Measurements from ENCODE around the gene DLG2.

The DLG2 gene

DNA sequence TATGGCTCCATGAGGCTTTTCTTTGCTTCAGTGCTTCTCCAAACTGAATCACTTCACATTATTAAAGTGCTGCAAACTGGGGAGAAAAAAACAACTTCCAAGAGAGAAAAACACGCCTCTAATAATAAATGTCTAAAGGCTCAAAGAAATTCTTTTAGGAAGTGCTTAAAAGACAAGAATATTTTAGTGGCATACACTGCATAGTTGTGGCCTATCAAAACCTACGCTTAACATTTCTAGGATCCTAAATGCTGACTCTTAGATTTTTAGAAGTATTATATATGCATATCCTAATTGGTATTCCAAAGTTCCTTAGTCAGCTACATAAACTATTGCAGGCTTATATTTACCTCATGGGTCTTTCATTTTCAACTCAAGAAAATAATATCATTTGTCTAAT is 1462.0 kb downstream of the DLG2 start:
- TF ChIP-seq TAF1 (IDR thresholded peaks at IDR 0.05; ENCODE audit: low read depth, low read length) (no peak), POU2F2 (IDR thresholded peaks at IDR 0.05; ENCODE audit: low read depth, low read length) (no peak), POLR2AphosphoS5 (IDR thresholded peaks at IDR 0.05; ENCODE audit: low read depth, low read length) (no peak), POLR2A (IDR thresholded peaks at IDR 0.05; ENCODE audit: low read depth, low read length) (no peak), PAX5 (IDR thresholded peaks at IDR 0.05; ENCODE audit: insufficient read depth, low read length, severe bottlenecking) (no peak), SPI1 (IDR thresholded peaks at IDR 0.05; ENCODE audit: low read depth, low read length) (no peak)
- DNase-seq (ENCODE audit: insufficient read length, low spot score) (no peak), FAIRE-seq (no peak)

- TF ChIP-seq POLR2AphosphoS5 (IDR thresholded peaks at IDR 0.05; ENCODE audit: low read depth, low read length) = no peak
- TF ChIP-seq POLR2A (IDR thresholded peaks at IDR 0.05; ENCODE audit: low read depth, low read length) = no peak
- no peak for TF ChIP-seq PAX5 (IDR thresholded peaks at IDR 0.05; ENCODE audit: insufficient read depth, low read length, severe bottlenecking)
- TF ChIP-seq TAF1 (IDR thresholded peaks at IDR 0.05; ENCODE audit: low read depth, low read length) = no peak
- TF ChIP-seq SPI1 (IDR thresholded peaks at IDR 0.05; ENCODE audit: low read depth, low read length) = no peak
- TF ChIP-seq POU2F2 (IDR thresholded peaks at IDR 0.05; ENCODE audit: low read depth, low read length) = no peak
- DNase-seq (ENCODE audit: insufficient read length, low spot score) (no peak), FAIRE-seq (no peak)
Measured at GRCh38 chr11:84164728-84165127, 1462.4 kb downstream of the DLG2 start.

GRCh38 chr11:84163116-84163515 is 1464.0 kb downstream of the DLG2 start:
- TF ChIP-seq TAF1 (IDR thresholded peaks at IDR 0.05; ENCODE audit: low read depth, low read length) (no peak), POU2F2 (IDR thresholded peaks at IDR 0.05; ENCODE audit: low read depth, low read length) (no peak), POLR2A (IDR thresholded peaks at IDR 0.05; ENCODE audit: low read depth, low read length) (no peak), POLR2AphosphoS5 (IDR thresholded peaks at IDR 0.05; ENCODE audit: low read depth, low read length) (no peak), SPI1 (IDR thresholded peaks at IDR 0.05; ENCODE audit: low read depth, low read length) (no peak), PAX5 (IDR thresholded peaks at IDR 0.05; ENCODE audit: insufficient read depth, low read length, severe bottlenecking) (no peak)
- FAIRE-seq (no peak), DNase-seq (ENCODE audit: insufficient read length, low spot score) (no peak)

- DNase-seq (ENCODE audit: insufficient read length, low spot score) = no peak
- TF ChIP-seq POLR2A (IDR thresholded peaks at IDR 0.05; ENCODE audit: low read depth, low read length) = no peak
- no peak for TF ChIP-seq POU2F2 (IDR thresholded peaks at IDR 0.05; ENCODE audit: low read depth, low read length)
- TF ChIP-seq PAX5 (IDR thresholded peaks at IDR 0.05; ENCODE audit: insufficient read depth, low read length, severe bottlenecking) = no peak
- TF ChIP-seq POLR2AphosphoS5 (IDR thresholded peaks at IDR 0.05; ENCODE audit: low read depth, low read length) = no peak
- TF ChIP-seq SPI1 (IDR thresholded peaks at IDR 0.05; ENCODE audit: low read depth, low read length) = no peak
- no peak for TF ChIP-seq TAF1 (IDR thresholded peaks at IDR 0.05; ENCODE audit: low read depth, low read length)
- FAIRE-seq = no peak
Measured at GRCh38 chr11:84157639-84158038, 1469.5 kb downstream of the DLG2 start.

GRCh38 chr11:84146826-84147225 is 1480.3 kb downstream of the DLG2 start:
- no peak for DNase-seq (ENCODE audit: insufficient read length, low spot score)

GRCh38 chr11:84145616-84146185 is 1481.4 kb downstream of the DLG2 start:
- FAIRE-seq = no peak
- no peak for DNase-seq (ENCODE audit: insufficient read length, low spot score)
- TF ChIP-seq POLR2A (IDR thresholded peaks at IDR 0.05; ENCODE audit: low read depth, low read length) = no peak
- no peak for TF ChIP-seq POLR2AphosphoS5 (IDR thresholded peaks at IDR 0.05; ENCODE audit: low read depth, low read length)
- TF ChIP-seq PAX5 (IDR thresholded peaks at IDR 0.05; ENCODE audit: insufficient read depth, low read length, severe bottlenecking) = no peak
- no peak for TF ChIP-seq TAF1 (IDR thresholded peaks at IDR 0.05; ENCODE audit: low read depth, low read length)
- no peak for TF ChIP-seq POU2F2 (IDR thresholded peaks at IDR 0.05; ENCODE audit: low read depth, low read length)

More at GRCh38 chr11:84146826-84147225, 1480.3 kb downstream of the DLG2 start:
- FAIRE-seq = no peak
- no peak for TF ChIP-seq POLR2AphosphoS5 (IDR thresholded peaks at IDR 0.05; ENCODE audit: low read depth, low read length)
- no peak for TF ChIP-seq SPI1 (IDR thresholded peaks at IDR 0.05; ENCODE audit: low read depth, low read length)
- no peak for TF ChIP-seq TAF1 (IDR thresholded peaks at IDR 0.05; ENCODE audit: low read depth, low read length)
- no peak for TF ChIP-seq PAX5 (IDR thresholded peaks at IDR 0.05; ENCODE audit: insufficient read depth, low read length, severe bottlenecking)
- TF ChIP-seq POU2F2 (IDR thresholded peaks at IDR 0.05; ENCODE audit: low read depth, low read length) = no peak
- TF ChIP-seq POLR2A (IDR thresholded peaks at IDR 0.05; ENCODE audit: low read depth, low read length) = no peak

GRCh38 chr11:84144531-84144930 is 1482.6 kb downstream of the DLG2 start:
- FAIRE-seq = no peak
- no peak for DNase-seq (ENCODE audit: insufficient read length, low spot score)
- no peak for TF ChIP-seq POU2F2 (IDR thresholded peaks at IDR 0.05; ENCODE audit: low read depth, low read length)
- no peak for TF ChIP-seq POLR2A (IDR thresholded peaks at IDR 0.05; ENCODE audit: low read depth, low read length)
- TF ChIP-seq SPI1 (IDR thresholded peaks at IDR 0.05; ENCODE audit: low read depth, low read length) = no peak
- no peak for TF ChIP-seq PAX5 (IDR thresholded peaks at IDR 0.05; ENCODE audit: insufficient read depth, low read length, severe bottlenecking)
- TF ChIP-seq POLR2AphosphoS5 (IDR thresholded peaks at IDR 0.05; ENCODE audit: low read depth, low read length) = no peak
- TF ChIP-seq TAF1 (IDR thresholded peaks at IDR 0.05; ENCODE audit: low read depth, low read length) = no peak

GRCh38 chr11:84142411-84142810 is 1484.7 kb downstream of the DLG2 start:
- no peak for TF ChIP-seq TAF1 (IDR thresholded peaks at IDR 0.05; ENCODE audit: low read depth, low read length)
- no peak for TF ChIP-seq PAX5 (IDR thresholded peaks at IDR 0.05; ENCODE audit: insufficient read depth, low read length, severe bottlenecking)
- no peak for TF ChIP-seq SPI1 (IDR thresholded peaks at IDR 0.05; ENCODE audit: low read depth, low read length)
- no peak for TF ChIP-seq POLR2A (IDR thresholded peaks at IDR 0.05; ENCODE audit: low read depth, low read length)
- TF ChIP-seq POU2F2 (IDR thresholded peaks at IDR 0.05; ENCODE audit: low read depth, low read length) = no peak
- no peak for TF ChIP-seq POLR2AphosphoS5 (IDR thresholded peaks at IDR 0.05; ENCODE audit: low read depth, low read length)
- DNase-seq (ENCODE audit: insufficient read length, low spot score) (no peak), FAIRE-seq (no peak)

- TF ChIP-seq SPI1 (IDR thresholded peaks at IDR 0.05; ENCODE audit: low read depth, low read length) = no peak
- no peak for TF ChIP-seq TAF1 (IDR thresholded peaks at IDR 0.05; ENCODE audit: low read depth, low read length)
- TF ChIP-seq POLR2A (IDR thresholded peaks at IDR 0.05; ENCODE audit: low read depth, low read length) = no peak
- no peak for TF ChIP-seq POLR2AphosphoS5 (IDR thresholded peaks at IDR 0.05; ENCODE audit: low read depth, low read length)
- no peak for TF ChIP-seq POU2F2 (IDR thresholded peaks at IDR 0.05; ENCODE audit: low read depth, low read length)
- no peak for TF ChIP-seq PAX5 (IDR thresholded peaks at IDR 0.05; ENCODE audit: insufficient read depth, low read length, severe bottlenecking)
- no peak for FAIRE-seq
- DNase-seq (ENCODE audit: insufficient read length, low spot score) = no peak
Measured at GRCh38 chr11:84140386-84141169, 1486.6 kb downstream of the DLG2 start.

Measured in GM12891 (cell line).